IMR-90 (cell line): Measurements from ENCODE around the gene TNNI2. TPM values are rescaled to one million over a fixed set of nuclear protein-coding genes. Genes with fewer than 3 reads are reported as not detected.

ENCODE experiments used
- ATAC-seq: fragments of 200-7000 bp; cut with Tn5 transposase; 2 replicates; pipeline ENCODE4 v1.9.1; 2020; ENCODE audit warnings: low read depth, mild to moderate bottlenecking, moderate library complexity
- BruUV-seq: library from RNA; stranded (reverse); fragments of 400-500 nt; replicated peaks from 2 replicates; lab custom pipeline; 2021; lab: Mats Ljungman, UMichigan
- CTCF ChIA-PET: fragments of 300-600 bp; formaldehyde crosslinking; extraction: SDS; loops from one replicate; lab custom pipeline; 2021; ENCODE audit warnings: antibody characterized with exemption; lab: Yijun Ruan, JAX
- POLR2A ChIA-PET: fragments of 300-600 bp; sonication (Branson Sonifier 250); formaldehyde crosslinking; loops from one replicate; lab custom pipeline; 2022; ENCODE audit warnings: antibody characterized with exemption; ENCODE audit not compliant: unreplicated experiment; lab: Charles Lee
- DNase-seq: peaks from one replicate; pipeline ENCODE4 v3.0.0; 2013
- H2AFZ ChIP-seq: replicated peaks from 2 replicates; pipeline ENCODE3; 2013; ENCODE audit warnings: low read length, mild to moderate bottlenecking; ENCODE audit not compliant: poor library complexity
- H2AK5ac ChIP-seq: 2 replicates; pipeline ENCODE4 v1.6.1; 2013; ENCODE audit warnings: low read depth, low read length, inconsistent platforms
- H2AK9ac ChIP-seq: replicated peaks from 2 replicates; pipeline ENCODE3; 2013; ENCODE audit warnings: mild to moderate bottlenecking, low read depth, low read length, moderate library complexity; ENCODE audit not compliant: poor library complexity
- H2BK120ac ChIP-seq: 2 replicates; pipeline ENCODE4 v1.6.1; 2013; ENCODE audit warnings: low read depth, low read length, inconsistent platforms
- H2BK15ac ChIP-seq: 3 replicates; pipeline ENCODE4 v1.6.1; 2013; ENCODE audit warnings: low read depth, low read length, inconsistent platforms
- H2BK20ac ChIP-seq: 2 replicates; pipeline ENCODE4 v1.6.1; 2013; ENCODE audit warnings: low read depth, mild to moderate bottlenecking, inconsistent platforms, low read length, moderate library complexity
- H2BK5ac ChIP-seq: 2 replicates; pipeline ENCODE4 v1.6.1; 2013; ENCODE audit warnings: mild to moderate bottlenecking, low read depth, low read length, inconsistent platforms; ENCODE audit not compliant: poor library complexity, severe bottlenecking
- H3K14ac ChIP-seq: replicated peaks from 2 replicates; pipeline ENCODE4 v1.6.1; 2013; ENCODE audit warnings: low read depth, low read length, inconsistent platforms
- H3K18ac ChIP-seq: 2 replicates; pipeline ENCODE4 v1.6.1; 2013; ENCODE audit warnings: low read depth, low read length, control low read depth
- H3K23ac ChIP-seq: 2 replicates; pipeline ENCODE4 v1.6.1; 2013; ENCODE audit warnings: low read depth, low read length, inconsistent platforms
- H3K27ac ChIP-seq: 2 replicates; pipeline ENCODE4 v1.5.1; 2013; ENCODE audit warnings: mild to moderate bottlenecking, control low read depth, low read length; ENCODE audit not compliant: insufficient read depth
- H3K27me3 ChIP-seq: 2 replicates; pipeline ENCODE4 v1.6.1; 2013; ENCODE audit warnings: low read length; ENCODE audit not compliant: control insufficient read depth, insufficient read depth
- H3K36me3 ChIP-seq: 2 replicates; pipeline ENCODE4 v1.6.1; 2013; ENCODE audit warnings: low read length, mixed read lengths; ENCODE audit not compliant: control insufficient read depth, insufficient read depth
- H3K4ac ChIP-seq: 2 replicates; pipeline ENCODE4 v1.6.1; 2013; ENCODE audit warnings: low read depth, low read length, inconsistent platforms
- H3K4me1 ChIP-seq: 2 replicates; pipeline ENCODE4 v1.6.1; 2013; ENCODE audit warnings: low read length, mixed read lengths; ENCODE audit not compliant: control insufficient read depth, insufficient read depth
- H3K4me2 ChIP-seq: 2 replicates; pipeline ENCODE4 v1.6.1; 2013; ENCODE audit warnings: low read depth, mild to moderate bottlenecking, control low read depth, low read length, moderate library complexity
- H3K4me3 ChIP-seq: 2 replicates; pipeline ENCODE4 v1.5.1; 2013; ENCODE audit warnings: low read depth, mild to moderate bottlenecking, control low read depth, low read length, moderate library complexity; ENCODE audit not compliant: insufficient read depth
- H3K56ac ChIP-seq: 2 replicates; pipeline ENCODE4 v1.6.1; 2013; ENCODE audit warnings: low read length, inconsistent platforms; ENCODE audit not compliant: insufficient read depth; ENCODE audit errors: extremely low read depth
- H3K79me1 ChIP-seq, 2 experiments: 2 replicates each; pipeline ENCODE4 v1.6.1; 2013; ENCODE audit warnings: low read length in 2 of 2, inconsistent platforms in 1 of 2, low read depth in 1 of 2
- H3K9ac ChIP-seq: 2 replicates; pipeline ENCODE4 v1.6.1; 2013; ENCODE audit warnings: low read depth, low read length, control low read depth
- H3K9me1 ChIP-seq: 2 replicates; pipeline ENCODE4 v1.6.1; 2013; ENCODE audit warnings: low read length, inconsistent platforms; ENCODE audit not compliant: insufficient read depth
- H3K9me3 ChIP-seq: 2 replicates; pipeline ENCODE4 v1.6.1; 2013; ENCODE audit warnings: low read length; ENCODE audit not compliant: control insufficient read depth, insufficient read depth
- H4K20me1 ChIP-seq: 2 replicates; pipeline ENCODE4 v1.6.1; 2013; ENCODE audit warnings: low read length, inconsistent platforms; ENCODE audit not compliant: insufficient read depth
- H4K5ac ChIP-seq: 2 replicates; pipeline ENCODE4 v1.6.1; 2013; ENCODE audit warnings: mild to moderate bottlenecking, low read depth, low read length, control low read depth
- H4K8ac ChIP-seq, 2 experiments: 2 replicates each; pipeline ENCODE4 v1.6.1; 2013; ENCODE audit warnings: low read depth in 2 of 2, low read length in 2 of 2, control low read depth in 1 of 2, inconsistent platforms in 1 of 2
- H4K91ac ChIP-seq: 2 replicates; pipeline ENCODE4 v1.6.1; 2013; ENCODE audit warnings: low read depth, low read length, inconsistent platforms; ENCODE audit not compliant: insufficient read depth
- BHLHE40 ChIP-seq: fragments of 150-350 bp; IDR thresholded peaks from 2 replicates; pipeline ENCODE4 v1.6.1; 2016; ENCODE audit warnings: mild to moderate bottlenecking, low read depth, low read length
- CEBPB ChIP-seq: IDR thresholded peaks from 2 replicates; pipeline ENCODE4 v1.6.1; 2012; ENCODE audit warnings: low read depth, low read length, improper control_type of control experiment
- CHD1 ChIP-seq: IDR thresholded peaks from 2 replicates; pipeline ENCODE4 v1.6.1; 2012; ENCODE audit warnings: low read depth, low read length, improper control_type of control experiment
- FOS ChIP-seq: fragments of 150-350 bp; IDR thresholded peaks from 2 replicates; pipeline ENCODE4 v1.6.1; 2016; ENCODE audit warnings: low read depth, low read length
- MAFK ChIP-seq: IDR thresholded peaks from 2 replicates; pipeline ENCODE4 v1.6.1; 2012; ENCODE audit warnings: low read depth, low read length, improper control_type of control experiment
- MAZ ChIP-seq: IDR thresholded peaks from 2 replicates; pipeline ENCODE4 v1.6.1; 2012; ENCODE audit warnings: low read depth, mild to moderate bottlenecking, low read length, improper control_type of control experiment, moderate library complexity, borderline replicate concordance
- MXI1 ChIP-seq: IDR thresholded peaks from 2 replicates; pipeline ENCODE4 v1.6.1; 2012; ENCODE audit warnings: low read depth, mild to moderate bottlenecking, low read length, moderate library complexity, borderline replicate concordance
- NFE2L2 ChIP-seq: fragments of 150-350 bp; IDR thresholded peaks from 2 replicates; pipeline ENCODE4 v1.6.1; 2016; ENCODE audit warnings: low read depth, mild to moderate bottlenecking, low read length
- POLR2A ChIP-seq: IDR thresholded peaks from 2 replicates; pipeline ENCODE4 v1.6.1; 2012; ENCODE audit warnings: mild to moderate bottlenecking, low read depth, low read length
- RCOR1 ChIP-seq: IDR thresholded peaks from 2 replicates; pipeline ENCODE4 v1.6.1; 2012; ENCODE audit warnings: mild to moderate bottlenecking, low read length, improper control_type of control experiment; ENCODE audit not compliant: insufficient replicate concordance
- RFX5 ChIP-seq: IDR thresholded peaks from 2 replicates; pipeline ENCODE4 v1.8.0; 2012; ENCODE audit warnings: low read depth, mild to moderate bottlenecking, low read length, moderate library complexity
- SMC3 ChIP-seq: fragments of 150-350 bp; IDR thresholded peaks from 2 replicates; pipeline ENCODE4 v1.6.1; 2016; ENCODE audit warnings: low read depth, mild to moderate bottlenecking, antibody characterized with exemption, low read length, moderate library complexity
- WGBS, 2 experiments: methylation state at CpG; one replicate each; pipeline versions ENCODE4 v1.1.5 to v1.1.7; 2013; ENCODE audit warnings: missing lambda C conversion rate in 2 of 2; ENCODE audit not compliant: insufficient read length in 1 of 2; ENCODE audit errors: extremely low coverage in 2 of 2; 5-methylcytosine and 5-hydroxymethylcytosine counted together
- dilution Hi-C: fragments of 300-500 bp; cut with HindIII; formaldehyde crosslinking; loops from one replicate; pipeline ENCODE4 v1.14.3; 2018; ENCODE audit warnings: low sequenced_read_pairs; ENCODE audit not compliant: unreplicated experiment
- in situ Hi-C: fragments of 300-500 bp; cut with MboI; formaldehyde crosslinking; loops from 3 replicates; pipeline ENCODE4 v1.14.3; 2019; ENCODE audit warnings: low sequenced_read_pairs, inconsistent platforms, mixed read lengths
- intact Hi-C: fragments of 100-400 bp; cut with micrococcal nuclease; formaldehyde crosslinking; loops from 2 replicates; pipeline ENCODE4 v1.10.0; 2022
- polyA plus RNA-seq, 3 experiments: library from polyadenylated mRNA; depleted of rRNA; stranded (reverse); fragments of >200 nt; gene quantifications; 2 replicates each; pipeline ENCODE4 v1.2.3, GENCODE V29; 2012; ENCODE audit warnings: low replicate concordance in 1 of 3
- total RNA-seq: library from RNA; depleted of rRNA; stranded (reverse); fragments of >200 nt; gene quantifications from 2 replicates; pipeline ENCODE4 v1.2.3, GENCODE V29; 2012
- TF ChIP-seq, protein P1 (sequence below): fragments of 150-350 bp; IDR thresholded peaks from 2 replicates; pipeline ENCODE4 v1.6.1; 2016; ENCODE audit warnings: low read depth, mild to moderate bottlenecking, low read length, moderate library complexity, borderline replicate concordance
- TF ChIP-seq, protein P2 (sequence below): conservative IDR thresholded peaks from 2 replicates; pipeline ENCODE4 v1.5.1; 2012; ENCODE audit warnings: mild to moderate bottlenecking, low read depth, low read length, improper control_type of control experiment
- TF ChIP-seq, protein P3 (sequence below): fragments of 150-350 bp; IDR thresholded peaks from 2 replicates; pipeline ENCODE4 v1.6.1; 2017; ENCODE audit warnings: mild to moderate bottlenecking, antibody characterized with exemption, low read length, low read depth

The TNNI2 gene
- total and polyA plus RNA-seq, 2 of the 4 experiments (the other 2 are of a cell fraction): not detected

DNA sequence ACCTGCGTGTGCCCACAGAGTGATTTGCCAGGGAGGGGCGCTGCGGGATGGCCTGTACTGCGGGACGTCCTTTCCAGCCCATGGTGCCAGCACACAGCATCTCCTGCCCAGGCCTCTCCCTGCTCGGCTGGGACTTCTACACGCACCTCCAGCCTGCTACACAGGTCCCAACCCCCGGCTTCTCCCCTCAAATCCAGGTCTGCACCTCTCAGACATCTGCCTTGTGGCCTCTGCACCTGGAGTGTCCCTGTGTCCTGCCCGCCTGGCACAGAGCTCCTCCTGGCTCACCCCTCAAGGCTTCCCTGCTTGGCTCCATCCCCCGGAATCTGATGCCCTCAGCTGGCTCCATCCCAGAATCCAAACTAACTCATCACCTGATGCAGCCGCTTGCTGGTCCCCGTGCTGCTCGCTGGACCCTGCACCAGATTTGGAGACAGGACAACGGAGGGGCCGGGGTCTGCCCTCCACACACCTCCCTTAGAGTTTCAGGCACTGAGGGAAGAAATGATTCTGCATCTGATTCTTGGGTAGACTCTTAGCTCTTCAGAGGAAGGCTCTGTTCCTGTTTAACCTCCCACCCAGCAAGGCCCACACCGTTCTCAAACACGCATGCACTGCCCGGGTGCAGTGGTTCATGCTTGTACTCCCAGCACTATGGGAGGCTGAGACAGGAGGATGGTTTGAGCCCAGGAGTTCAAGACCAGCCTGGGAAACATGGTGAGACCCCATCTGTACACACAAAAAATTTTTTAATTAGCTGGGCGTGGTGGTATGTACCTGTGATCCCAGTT lies 10.1 kb downstream of the TNNI2 start:
- H3K23ac ChIP-seq: no peak overlapping the region
- H2BK15ac ChIP-seq: no peak overlapping the region
- no peaks in the 10 kb centered on the region for H4K20me1 ChIP-seq
- H3K14ac ChIP-seq: no peak overlapping the region
- no peak overlapping the region for H2BK120ac ChIP-seq
- no peak for DNase-seq
- no peaks in the 10 kb centered on the region for H3K4me1 ChIP-seq
- no peaks in the 10 kb centered on the region for H3K9me1 ChIP-seq
- no peak overlapping the region for H2AFZ ChIP-seq
- H3K4me2 ChIP-seq: no peak overlapping the region
- H3K18ac ChIP-seq: no peak overlapping the region
- H2AK5ac ChIP-seq: no peak overlapping the region
- no peak overlapping the region for H2AK9ac ChIP-seq
- no peak overlapping the region for H3K9ac ChIP-seq
- no peak overlapping the region for H3K4me3 ChIP-seq
- H4K91ac ChIP-seq: no peak overlapping the region
- H3K9me3 ChIP-seq: no peaks in the 10 kb centered on the region
- POLR2A ChIA-PET: no interaction called here
- in situ Hi-C loops (no loop called here), intact Hi-C loops (no loop called here), dilution Hi-C loops (no loop called here)
- H2BK5ac ChIP-seq: no peak overlapping the region
- TF ChIP-seq BHLHE40: no peak
- TF ChIP-seq, protein P1, sequence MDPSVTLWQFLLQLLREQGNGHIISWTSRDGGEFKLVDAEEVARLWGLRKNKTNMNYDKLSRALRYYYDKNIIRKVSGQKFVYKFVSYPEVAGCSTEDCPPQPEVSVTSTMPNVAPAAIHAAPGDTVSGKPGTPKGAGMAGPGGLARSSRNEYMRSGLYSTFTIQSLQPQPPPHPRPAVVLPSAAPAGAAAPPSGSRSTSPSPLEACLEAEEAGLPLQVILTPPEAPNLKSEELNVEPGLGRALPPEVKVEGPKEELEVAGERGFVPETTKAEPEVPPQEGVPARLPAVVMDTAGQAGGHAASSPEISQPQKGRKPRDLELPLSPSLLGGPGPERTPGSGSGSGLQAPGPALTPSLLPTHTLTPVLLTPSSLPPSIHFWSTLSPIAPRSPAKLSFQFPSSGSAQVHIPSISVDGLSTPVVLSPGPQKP: no peak
- TF ChIP-seq RFX5: no peak
- TF ChIP-seq SMC3: no peak
- TF ChIP-seq, protein P2, sequence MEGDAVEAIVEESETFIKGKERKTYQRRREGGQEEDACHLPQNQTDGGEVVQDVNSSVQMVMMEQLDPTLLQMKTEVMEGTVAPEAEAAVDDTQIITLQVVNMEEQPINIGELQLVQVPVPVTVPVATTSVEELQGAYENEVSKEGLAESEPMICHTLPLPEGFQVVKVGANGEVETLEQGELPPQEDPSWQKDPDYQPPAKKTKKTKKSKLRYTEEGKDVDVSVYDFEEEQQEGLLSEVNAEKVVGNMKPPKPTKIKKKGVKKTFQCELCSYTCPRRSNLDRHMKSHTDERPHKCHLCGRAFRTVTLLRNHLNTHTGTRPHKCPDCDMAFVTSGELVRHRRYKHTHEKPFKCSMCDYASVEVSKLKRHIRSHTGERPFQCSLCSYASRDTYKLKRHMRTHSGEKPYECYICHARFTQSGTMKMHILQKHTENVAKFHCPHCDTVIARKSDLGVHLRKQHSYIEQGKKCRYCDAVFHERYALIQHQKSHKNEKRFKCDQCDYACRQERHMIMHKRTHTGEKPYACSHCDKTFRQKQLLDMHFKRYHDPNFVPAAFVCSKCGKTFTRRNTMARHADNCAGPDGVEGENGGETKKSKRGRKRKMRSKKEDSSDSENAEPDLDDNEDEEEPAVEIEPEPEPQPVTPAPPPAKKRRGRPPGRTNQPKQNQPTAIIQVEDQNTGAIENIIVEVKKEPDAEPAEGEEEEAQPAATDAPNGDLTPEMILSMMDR: no peak
- no peak for TF ChIP-seq NFE2L2
- TF ChIP-seq MAZ: no peak
- no peak for TF ChIP-seq RCOR1
- TF ChIP-seq CHD1: no peak
- TF ChIP-seq FOS: no peak
- TF ChIP-seq, protein P3, sequence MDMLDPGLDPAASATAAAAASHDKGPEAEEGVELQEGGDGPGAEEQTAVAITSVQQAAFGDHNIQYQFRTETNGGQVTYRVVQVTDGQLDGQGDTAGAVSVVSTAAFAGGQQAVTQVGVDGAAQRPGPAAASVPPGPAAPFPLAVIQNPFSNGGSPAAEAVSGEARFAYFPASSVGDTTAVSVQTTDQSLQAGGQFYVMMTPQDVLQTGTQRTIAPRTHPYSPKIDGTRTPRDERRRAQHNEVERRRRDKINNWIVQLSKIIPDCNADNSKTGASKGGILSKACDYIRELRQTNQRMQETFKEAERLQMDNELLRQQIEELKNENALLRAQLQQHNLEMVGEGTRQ: no peak
- TF ChIP-seq MAFK: no peak
- TF ChIP-seq MXI1: no peak
- TF ChIP-seq POLR2A: no peak
- no peak for TF ChIP-seq CEBPB
- H3K27me3 ChIP-seq: peaks cover 51% of the 10 kb centered on the region
- no peak overlapping the region for H3K27ac ChIP-seq
- H3K56ac ChIP-seq: no peak overlapping the region
- H3K4ac ChIP-seq: no peak overlapping the region
- no peak for ATAC-seq
- no peaks in the 10 kb centered on the region for H3K36me3 ChIP-seq
- no TSS peak for BruUV-seq
- no peaks in the 10 kb centered on the region for H3K79me1 ChIP-seq
- no peak overlapping the region for H4K5ac ChIP-seq
- CTCF ChIA-PET: interaction anchor here (0.6 to 0.7 kb wide), 2 partner anchors 196 to 352 kb away, joined by 4 to 8 read pairs; no protein-coding TSS in a partner anchor
- no peak overlapping the region for H4K8ac ChIP-seq
- no peak overlapping the region for H2BK20ac ChIP-seq
- 69% methylated on average over 10 of the region's 19 CpGs; no CpG with 5 or more reads in 1 of the 2 experiments for WGBS, 2 experiments
